Testis (tissue), 2 donors: ENCODE data around the gene TBC1D22A.

ENCODE experiments used
- CTCF ChIP-seq, 3 experiments: fragments of 450-650 bp in 2 of 3; fragments of 200-600 bp in 1 of 3; sonication (generic) in 1 of 3; IDR thresholded peaks; one replicate each; pipeline ENCODE4 v1.5.1; 2016 to 2019; ENCODE audit warnings: antibody characterized with exemption in 3 of 3, mild to moderate bottlenecking in 2 of 3, moderate library complexity in 1 of 3
- POLR2A ChIP-seq: fragments of 450-650 bp; IDR thresholded peaks from one replicate; pipeline ENCODE4 v1.6.1; 2017; ENCODE audit warnings: antibody characterized with exemption, mild to moderate bottlenecking, moderate library complexity

GRCh38 chr22:47032091-47032943, 269.9 kb downstream of the TBC1D22A start:
- TF ChIP-seq CTCF (IDR thresholded peaks at IDR 0.05), result no peak
- TF ChIP-seq POLR2A, result no peak
